T-helper 1 cell treated with Interleukin-12 subunit alpha and Interleukin-12 subunit beta and Interleukin-4 antibody, amounts not matched to agents 30 μg/mL and 1 μg/mL, for 36 hours (primary cell): Measurements from ENCODE around the gene IBA57.
"Not testable (repeated sequence)": the region's sequence is repeated elsewhere in the genome, so short reads cannot be mapped to it uniquely, and the experiment has no call there.

ENCODE experiments used
- H3K27ac Mint-ChIP-seq: one replicate; pipeline ENCODE4 v1.8.0; 2021; ENCODE audit warnings: mild to moderate bottlenecking, mixed read lengths
- H3K27me3 Mint-ChIP-seq: one replicate; pipeline ENCODE4 v1.8.0; 2021; ENCODE audit warnings: low read depth, mixed read lengths
- H3K36me3 Mint-ChIP-seq: one replicate; pipeline ENCODE4 v1.8.0; 2021; ENCODE audit warnings: low read depth, mixed read lengths
- H3K4me1 Mint-ChIP-seq: one replicate; pipeline ENCODE4 v1.8.0; 2021; ENCODE audit warnings: low read depth, mixed read lengths
- H3K4me3 Mint-ChIP-seq: one replicate; pipeline ENCODE4 v1.8.0; 2021; ENCODE audit warnings: mild to moderate bottlenecking, moderate library complexity, mixed read lengths
- H3K9me3 Mint-ChIP-seq: one replicate; pipeline ENCODE4 v1.8.0; 2021; ENCODE audit warnings: mixed read lengths

Gene IBA57

DNA sequence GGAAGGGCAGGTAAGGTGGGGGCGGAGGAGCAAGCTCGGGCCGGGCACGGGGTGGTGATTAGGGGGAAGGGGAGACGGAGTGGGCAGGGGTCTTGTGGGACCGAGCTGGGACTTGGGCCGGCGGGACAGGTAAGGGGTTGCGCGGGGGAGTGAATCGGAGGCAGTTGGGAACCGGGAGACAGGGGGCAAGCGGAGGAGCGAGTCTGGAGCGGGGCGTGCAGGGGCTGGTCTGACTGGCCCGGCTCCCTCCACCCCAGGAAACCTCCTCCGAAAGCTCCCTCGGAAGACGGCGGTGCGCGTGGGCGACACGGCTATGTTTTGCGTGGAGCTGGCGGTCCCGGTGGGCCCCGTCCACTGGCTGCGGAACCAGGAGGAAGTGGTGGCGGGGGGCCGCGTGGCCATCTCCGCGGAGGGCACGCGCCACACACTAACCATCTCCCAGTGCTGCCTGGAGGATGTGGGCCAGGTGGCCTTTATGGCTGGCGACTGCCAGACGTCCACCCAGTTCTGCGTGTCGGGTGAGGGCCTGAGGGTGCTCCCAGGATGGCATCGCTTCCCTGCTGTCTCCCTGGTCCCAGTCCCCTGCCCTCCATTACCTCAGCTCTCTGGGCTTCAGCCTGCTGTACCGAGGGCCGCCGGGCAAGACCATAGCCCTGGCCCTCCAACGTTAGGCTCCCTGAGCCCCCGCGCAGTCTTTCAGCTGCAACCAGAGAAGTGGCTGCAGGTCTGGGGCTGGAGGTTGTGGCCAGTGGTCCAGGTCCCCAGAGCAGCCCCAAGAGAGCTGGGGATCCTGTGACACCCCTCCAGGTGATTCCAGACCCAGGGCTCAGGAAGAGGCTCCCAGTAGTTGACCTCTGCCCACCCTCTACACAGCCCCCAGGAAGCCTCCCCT lies 48.6 kb downstream of the IBA57 start:
- Mint-ChIP-seq H3K27me3 (no peaks in the 10 kb centered on the region), H3K4me1 (no peaks in the 10 kb centered on the region), H3K9me3 (no peaks in the 10 kb centered on the region), H3K4me3 (peak overlapping the region; percentile 74), H3K27ac (no peak overlapping the region), H3K36me3 (no peaks in the 10 kb centered on the region)

DNA sequence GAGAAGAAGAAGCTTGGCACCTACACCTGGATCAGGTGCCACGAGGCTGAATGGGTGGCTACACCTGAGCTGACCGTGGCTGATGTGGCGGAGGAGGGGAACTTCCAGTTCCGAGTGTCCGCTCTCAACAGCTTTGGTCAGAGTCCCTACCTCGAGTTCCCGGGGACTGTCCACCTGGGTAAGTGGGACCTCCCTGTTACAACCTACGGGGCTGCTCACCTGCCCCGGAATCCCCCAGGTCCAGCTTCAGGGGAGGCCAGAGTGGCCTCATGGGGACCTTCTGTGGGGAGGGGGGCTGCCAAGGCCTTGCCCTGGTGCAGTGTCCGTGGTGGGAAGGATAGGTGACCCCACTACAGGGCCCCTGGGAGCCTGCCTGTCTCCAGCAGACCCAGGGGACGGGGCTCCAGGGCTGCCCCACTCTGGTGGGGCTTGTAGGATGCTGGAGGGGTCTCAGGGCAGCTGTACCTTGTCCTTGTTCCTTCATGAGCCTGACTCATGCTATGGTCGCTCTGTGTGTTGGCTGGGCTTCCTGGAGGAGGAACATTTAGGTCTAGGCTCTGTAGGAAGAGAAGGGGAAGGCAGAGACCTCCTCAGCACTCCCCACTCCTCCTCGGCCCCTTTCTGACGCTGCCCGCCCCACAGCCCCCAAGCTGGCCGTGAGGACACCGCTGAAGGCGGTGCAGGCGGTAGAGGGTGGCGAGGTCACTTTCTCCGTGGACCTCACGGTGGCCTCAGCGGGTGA lies 49.5 kb downstream of the IBA57 start:
- no peak overlapping the region for H3K27ac Mint-ChIP-seq
- no peaks in the 10 kb centered on the region for H3K4me1 Mint-ChIP-seq
- peaks cover under 1% of the 10 kb centered on the region for H3K36me3 Mint-ChIP-seq
- H3K27me3 Mint-ChIP-seq, result no peaks in the 10 kb centered on the region
- no peaks in the 10 kb centered on the region for H3K9me3 Mint-ChIP-seq
- H3K4me3 Mint-ChIP-seq, result peak overlapping the region; percentile 42

DNA sequence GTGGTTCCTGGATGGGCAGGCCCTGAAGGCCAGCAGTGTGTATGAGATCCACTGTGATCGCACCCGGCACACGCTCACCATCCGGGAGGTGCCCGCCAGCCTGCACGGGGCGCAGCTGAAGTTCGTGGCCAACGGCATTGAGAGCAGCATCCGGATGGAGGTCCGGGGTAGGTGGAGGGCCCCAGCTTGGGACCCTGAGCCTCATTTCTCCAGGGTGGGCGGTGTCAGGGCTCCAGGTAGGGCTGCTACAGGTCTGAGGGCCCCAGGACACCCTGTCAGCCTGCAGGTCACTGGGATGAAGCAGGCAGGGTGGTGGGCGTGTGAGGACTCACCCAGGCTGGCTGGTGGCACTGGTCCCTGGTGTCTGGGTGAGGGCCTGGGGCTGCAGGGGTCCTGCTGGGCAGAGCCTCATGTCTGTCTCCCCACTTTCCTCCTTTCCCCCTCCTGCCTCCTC lies 50.1 kb downstream of the IBA57 start:
- no peaks in the 10 kb centered on the region for H3K9me3 Mint-ChIP-seq
- H3K27ac Mint-ChIP-seq, result peak overlapping the region; percentile 17
- no peaks in the 10 kb centered on the region for H3K4me1 Mint-ChIP-seq
- peaks cover 2% of the 10 kb centered on the region for H3K36me3 Mint-ChIP-seq
- H3K4me3 Mint-ChIP-seq, result no peak overlapping the region
- no peaks in the 10 kb centered on the region for H3K27me3 Mint-ChIP-seq

DNA sequence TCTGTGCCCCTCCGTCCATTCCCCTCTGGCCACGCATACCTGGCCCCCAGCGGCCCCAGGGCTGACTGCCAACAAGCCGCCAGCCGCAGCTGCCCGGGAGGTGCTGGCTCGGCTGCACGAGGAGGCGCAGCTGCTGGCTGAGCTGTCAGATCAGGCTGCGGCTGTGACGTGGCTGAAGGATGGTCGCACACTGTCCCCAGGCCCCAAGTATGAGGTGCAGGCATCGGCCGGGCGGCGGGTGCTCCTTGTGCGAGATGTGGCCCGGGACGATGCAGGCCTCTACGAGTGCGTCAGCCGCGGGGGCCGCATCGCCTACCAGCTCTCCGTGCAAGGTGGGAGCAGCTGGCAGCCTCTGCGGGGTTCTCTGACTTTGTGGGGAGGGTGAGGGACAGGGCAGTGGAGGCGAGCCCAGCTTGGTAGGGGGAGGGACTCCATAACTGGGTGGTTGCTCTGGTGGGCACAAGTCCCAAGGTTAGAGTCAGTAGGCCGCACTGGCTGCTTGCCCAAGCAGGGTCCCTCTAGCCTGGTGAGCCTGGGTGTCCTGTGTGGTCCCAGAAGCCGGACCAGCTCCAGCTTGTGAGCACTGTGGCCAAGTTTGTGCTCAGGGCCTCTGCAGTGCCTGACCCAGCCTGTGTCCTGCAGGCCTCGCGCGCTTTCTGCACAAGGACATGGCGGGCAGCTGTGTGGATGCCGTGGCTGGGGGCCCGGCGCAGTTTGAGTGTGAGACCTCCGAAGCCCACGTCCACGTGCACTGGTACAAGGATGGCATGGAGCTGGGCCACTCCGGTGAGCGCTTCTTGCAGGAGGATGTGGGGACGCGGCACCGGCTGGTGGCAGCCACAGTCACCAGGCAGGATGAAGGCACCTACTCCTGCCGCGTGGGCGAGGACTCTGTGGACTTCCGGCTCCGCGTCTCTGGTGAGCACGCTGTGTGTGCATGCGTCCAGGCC lies 51.0 kb downstream of the IBA57 start:
- no peaks in the 10 kb centered on the region for H3K27me3 Mint-ChIP-seq
- no peaks in the 10 kb centered on the region for H3K4me1 Mint-ChIP-seq
- H3K9me3 Mint-ChIP-seq, result no peaks in the 10 kb centered on the region
- peaks cover 2% of the 10 kb centered on the region for H3K36me3 Mint-ChIP-seq
- no peak overlapping the region for H3K4me3 Mint-ChIP-seq
- no peak overlapping the region for H3K27ac Mint-ChIP-seq

DNA sequence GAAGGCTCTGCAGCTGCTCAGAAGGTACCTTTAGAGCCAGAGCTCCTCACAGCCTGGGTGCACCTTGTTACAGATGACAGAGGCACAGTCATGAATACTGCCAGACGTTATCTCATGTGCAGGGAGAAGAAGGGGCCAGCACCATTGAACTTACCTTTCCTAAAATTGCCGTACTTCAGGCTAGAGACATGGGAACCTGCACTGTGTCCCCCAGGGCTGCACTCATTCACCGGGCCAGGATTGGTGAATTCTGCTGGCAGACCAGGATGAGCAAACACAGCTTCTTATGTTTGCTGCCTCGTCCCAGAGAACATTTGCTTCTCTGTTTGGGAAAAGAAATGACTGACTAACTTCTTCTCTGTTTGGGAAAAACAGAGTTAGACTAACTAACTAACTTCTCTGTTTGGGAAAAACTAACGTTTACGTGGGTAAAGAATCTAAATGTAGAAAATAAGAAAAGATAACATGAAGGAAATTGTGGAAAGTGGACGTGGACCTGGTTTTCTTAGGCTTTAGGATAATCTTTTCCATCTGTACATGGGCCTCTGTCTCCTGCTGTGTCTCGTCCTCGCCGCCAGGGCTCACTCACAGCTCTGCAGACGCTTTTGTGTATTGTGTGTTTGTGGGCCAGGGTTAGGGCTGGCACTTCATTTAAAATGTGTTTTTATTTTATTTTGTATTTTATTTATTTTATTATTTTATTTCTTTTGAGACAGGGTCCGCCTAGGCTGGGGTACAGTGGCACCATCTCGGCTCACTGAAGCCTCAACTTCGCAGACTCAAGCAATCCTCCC lies 52.1 kb downstream of the IBA57 start:
- H3K36me3 Mint-ChIP-seq, result peaks cover 2% of the 10 kb centered on the region
- no peak overlapping the region for H3K27ac Mint-ChIP-seq
- no peak overlapping the region for H3K4me3 Mint-ChIP-seq
- no peaks in the 10 kb centered on the region for H3K4me1 Mint-ChIP-seq
- no peaks in the 10 kb centered on the region for H3K9me3 Mint-ChIP-seq
- no peaks in the 10 kb centered on the region for H3K27me3 Mint-ChIP-seq

DNA sequence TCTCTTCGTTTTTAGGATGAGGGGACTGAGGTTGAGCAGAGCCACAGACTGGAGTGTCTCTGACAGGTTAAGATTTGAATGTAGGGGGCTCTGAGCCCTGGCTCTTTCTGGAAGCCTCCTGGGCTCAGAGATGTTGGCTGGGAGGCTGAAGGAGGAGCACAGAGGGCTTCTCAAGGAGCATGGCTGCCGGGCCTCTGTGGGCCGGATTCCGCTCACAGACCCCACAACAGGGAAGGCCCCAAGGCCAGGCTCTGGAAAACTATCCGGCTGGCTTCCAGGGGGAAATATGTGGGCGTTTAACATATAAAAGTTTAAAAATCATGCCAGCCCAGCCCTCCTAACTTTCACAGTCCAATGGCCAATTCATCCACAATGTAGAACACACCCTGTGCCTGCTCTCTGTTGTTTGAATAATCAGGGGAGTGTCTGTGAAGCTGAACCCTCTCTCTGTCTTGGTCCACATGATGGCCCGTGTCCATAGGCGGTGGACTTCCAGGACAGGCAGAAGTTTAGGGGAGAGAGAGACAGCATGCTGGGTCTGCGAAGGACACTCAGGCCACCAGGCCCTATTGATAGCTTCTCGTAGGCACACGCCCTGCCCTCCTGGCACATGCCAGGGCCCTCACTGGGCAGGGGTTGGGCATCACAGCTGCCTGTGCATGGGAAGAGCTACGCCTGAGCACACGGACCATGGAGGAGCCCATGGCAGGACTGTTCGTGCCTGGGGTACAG lies 53.1 kb downstream of the IBA57 start:
- H3K27me3 Mint-ChIP-seq, result no peaks in the 10 kb centered on the region
- no peak overlapping the region for H3K27ac Mint-ChIP-seq
- H3K9me3 Mint-ChIP-seq, result no peaks in the 10 kb centered on the region
- H3K4me1 Mint-ChIP-seq, result no peaks in the 10 kb centered on the region
- H3K4me3 Mint-ChIP-seq, result no peak overlapping the region
- peaks cover 3% of the 10 kb centered on the region for H3K36me3 Mint-ChIP-seq

DNA sequence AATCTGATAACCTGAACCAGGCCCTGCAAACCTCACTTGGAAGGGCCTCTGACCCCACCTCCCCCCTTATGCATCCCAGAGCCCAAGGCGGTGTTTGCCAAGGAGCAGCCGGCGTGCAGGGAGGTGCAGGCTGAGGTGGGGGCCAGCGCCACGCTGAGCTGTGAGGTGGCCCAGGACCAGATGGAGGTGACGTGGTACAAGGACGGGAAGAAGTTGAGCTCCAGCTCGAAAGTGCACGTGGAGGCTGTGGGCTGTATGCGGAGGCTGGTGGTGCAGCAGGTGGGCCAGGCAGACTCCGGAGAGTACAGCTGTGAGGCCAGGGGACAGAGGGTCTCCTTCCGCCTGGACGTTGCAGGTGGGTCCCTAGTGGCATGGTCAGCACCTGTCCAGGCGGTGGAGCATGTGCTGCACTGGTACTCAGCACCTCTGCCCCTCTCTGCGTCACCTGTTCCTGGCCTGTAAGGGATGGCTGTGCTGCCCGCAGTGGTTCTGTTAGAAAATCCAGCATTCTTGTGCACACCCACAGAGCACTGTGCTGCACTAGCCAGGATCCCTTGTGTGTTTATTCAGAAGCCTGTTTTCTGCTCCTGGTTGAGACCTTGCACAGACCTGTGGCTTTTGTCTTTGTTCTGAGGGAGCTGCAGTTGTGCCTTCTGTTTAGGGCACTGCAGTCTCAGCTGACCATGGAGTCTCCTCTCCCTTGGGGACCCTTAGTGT lies 53.8 kb downstream of the IBA57 start:
- Mint-ChIP-seq H3K27me3 (no peaks in the 10 kb centered on the region), H3K9me3 (peaks cover 2% of the 10 kb centered on the region), H3K27ac (no peak overlapping the region), H3K36me3 (peaks cover 3% of the 10 kb centered on the region), H3K4me3 (no peak overlapping the region), H3K4me1 (no peaks in the 10 kb centered on the region)

DNA sequence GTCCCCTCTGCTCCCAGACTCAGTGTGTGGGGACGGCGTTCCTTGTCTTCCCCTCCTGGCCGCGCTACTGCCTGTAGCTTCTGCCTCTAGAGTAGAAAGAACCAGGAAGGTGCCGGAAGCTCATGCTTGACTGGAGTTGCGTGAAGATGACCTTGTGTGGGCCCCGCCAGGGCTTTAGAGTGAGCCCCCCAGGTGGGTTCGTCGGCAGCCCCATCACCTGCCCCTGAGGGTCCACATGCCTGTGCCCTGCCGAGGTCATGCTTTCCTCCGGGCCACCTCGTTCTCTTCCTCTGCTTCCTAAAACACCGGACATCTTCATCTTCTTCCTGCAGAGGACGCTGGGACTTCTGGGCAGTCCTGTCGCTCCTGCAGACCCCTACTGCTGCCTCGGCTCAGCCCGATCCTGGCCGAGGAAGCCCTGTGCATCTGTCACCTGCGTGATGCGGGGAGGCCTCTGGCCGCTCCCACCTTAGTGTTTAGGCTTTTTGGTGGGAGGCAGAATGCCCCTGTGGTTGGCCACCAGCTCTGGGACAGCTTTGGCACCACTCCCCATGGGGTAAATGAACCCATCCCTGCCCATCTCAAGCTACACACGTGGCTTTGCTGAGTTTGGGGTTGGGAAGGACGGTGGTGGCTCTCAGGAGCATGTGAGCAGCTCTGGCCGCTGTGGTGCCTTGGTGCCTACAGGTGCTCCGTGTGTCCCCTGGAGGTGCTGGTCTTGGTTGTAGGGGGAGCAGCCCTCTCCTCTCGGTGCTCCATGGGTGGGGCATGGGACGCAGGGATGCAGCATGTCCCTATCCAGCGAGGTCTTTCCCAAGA lies 54.6 kb downstream of the IBA57 start:
- Mint-ChIP-seq H3K9me3 (peaks cover 4% of the 10 kb centered on the region), H3K4me1 (no peaks in the 10 kb centered on the region), H3K27me3 (no peaks in the 10 kb centered on the region), H3K36me3 (peaks cover 7% of the 10 kb centered on the region), H3K4me3 (no peak overlapping the region), H3K27ac (no peak overlapping the region)

DNA sequence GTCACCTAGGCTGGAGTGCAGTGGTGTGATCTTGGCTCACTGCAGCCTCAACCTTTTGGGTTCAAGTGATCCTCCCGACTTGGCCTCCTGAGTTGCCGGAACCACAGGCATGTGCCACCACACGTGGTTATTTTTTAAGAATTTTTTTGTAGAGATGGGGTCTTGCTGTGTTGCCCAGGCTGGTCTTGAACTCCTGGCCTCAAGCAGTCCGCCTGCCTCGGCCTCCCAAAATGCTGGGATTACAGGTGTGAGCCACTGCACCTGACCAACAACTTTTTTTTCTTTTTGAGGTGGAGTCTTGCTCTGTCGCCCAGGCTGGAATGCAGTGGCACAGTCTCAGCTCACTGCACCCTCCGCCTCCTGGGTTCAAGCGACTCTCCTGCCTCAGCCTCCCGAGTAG lies 55.5 kb downstream of the IBA57 start:
- not testable (repeated sequence) for H3K27me3 Mint-ChIP-seq, H3K9me3 Mint-ChIP-seq, H3K4me1 Mint-ChIP-seq, H3K4me3 Mint-ChIP-seq, H3K27ac Mint-ChIP-seq
- peaks cover 12% of the 10 kb centered on the region for H3K36me3 Mint-ChIP-seq

DNA sequence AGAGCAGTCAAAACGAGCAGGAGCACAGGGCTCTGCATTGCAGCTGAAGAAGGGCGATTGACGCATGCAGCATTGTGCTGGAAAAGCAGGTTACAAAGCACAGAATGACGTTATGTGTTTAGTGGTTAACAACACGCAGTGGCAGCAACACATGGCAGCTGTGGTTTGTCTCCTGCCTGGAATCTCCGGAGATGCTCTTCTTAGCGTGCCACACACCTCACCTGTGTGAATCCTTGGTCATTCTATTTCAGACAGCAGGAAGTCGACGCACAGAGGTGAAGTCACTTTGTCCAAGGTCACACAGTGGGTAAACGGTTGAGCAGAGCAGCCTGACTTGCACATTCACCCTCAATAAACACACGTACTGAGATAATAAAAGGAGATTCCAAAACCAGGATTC lies 56.9 kb downstream of the IBA57 start:
- Mint-ChIP-seq H3K4me1 (no peaks in the 10 kb centered on the region), H3K4me3 (no peak overlapping the region), H3K36me3 (peaks cover 12% of the 10 kb centered on the region), H3K9me3 (peaks cover 4% of the 10 kb centered on the region), H3K27ac (no peak overlapping the region), H3K27me3 (no peaks in the 10 kb centered on the region)

DNA sequence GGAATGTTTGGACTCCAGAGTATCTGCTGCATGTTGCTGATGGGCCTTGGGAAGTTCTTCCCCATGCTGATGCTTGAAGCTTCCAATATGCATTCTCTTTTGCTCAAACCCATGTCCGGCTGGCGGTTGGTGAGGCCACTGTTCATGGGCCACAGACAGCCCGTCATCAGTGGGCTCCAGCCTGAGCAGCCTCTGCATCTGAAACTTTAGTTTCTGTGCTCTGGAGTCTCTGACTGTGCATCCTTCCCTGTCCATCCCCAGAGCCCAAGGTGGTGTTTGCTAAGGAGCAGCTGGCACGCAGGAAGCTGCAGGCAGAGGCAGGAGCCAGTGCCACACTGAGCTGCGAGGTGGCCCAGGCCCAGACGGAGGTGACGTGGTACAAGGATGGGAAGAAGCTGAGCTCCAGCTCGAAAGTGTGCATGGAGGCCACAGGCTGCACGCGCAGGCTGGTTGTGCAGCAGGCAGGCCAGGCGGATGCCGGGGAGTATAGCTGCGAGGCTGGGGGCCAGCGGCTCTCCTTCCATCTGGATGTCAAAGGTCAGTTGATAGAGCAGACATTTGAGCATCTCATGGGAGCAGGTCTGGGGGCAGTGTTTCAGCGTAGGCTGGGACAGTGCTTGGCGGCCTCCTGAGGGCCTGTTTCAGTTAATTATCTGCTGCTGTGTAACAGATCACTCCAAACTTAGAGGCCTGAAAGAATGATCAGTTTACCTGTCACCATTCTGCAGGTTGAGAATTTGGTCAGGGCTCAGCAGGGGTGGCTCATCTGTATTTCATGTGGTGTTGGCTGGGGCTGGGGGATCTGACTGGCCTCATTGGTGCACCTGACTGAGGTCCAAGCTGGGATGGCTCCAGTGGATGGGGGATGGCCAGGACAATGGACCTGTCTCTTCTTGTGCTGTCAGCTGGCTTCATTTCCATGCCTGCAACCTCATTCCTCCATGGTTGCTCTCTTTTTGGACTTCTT lies 58.9 kb downstream of the IBA57 start:
- Mint-ChIP-seq H3K27ac (no peak overlapping the region), H3K9me3 (peaks cover 4% of the 10 kb centered on the region), H3K36me3 (peaks cover 14% of the 10 kb centered on the region), H3K4me1 (no peaks in the 10 kb centered on the region), H3K4me3 (no peak overlapping the region), H3K27me3 (no peaks in the 10 kb centered on the region)
